AG09319 (cell line): Measurements from ENCODE around the gene IL1RAPL1.

ENCODE experiments used
- DNase-seq: peaks from one replicate; pipeline ENCODE4 v3.0.0-alpha.2; 2010; ENCODE audit warnings: low read depth; ENCODE audit errors: extremely low read depth
- TF ChIP-seq, protein P1 (sequence below): IDR thresholded peaks from 2 replicates; pipeline ENCODE4 v1.5.1; 2011; ENCODE audit warnings: low read depth, mild to moderate bottlenecking, inconsistent platforms, low read length, moderate library complexity

IL1RAPL1 gene

DNA sequence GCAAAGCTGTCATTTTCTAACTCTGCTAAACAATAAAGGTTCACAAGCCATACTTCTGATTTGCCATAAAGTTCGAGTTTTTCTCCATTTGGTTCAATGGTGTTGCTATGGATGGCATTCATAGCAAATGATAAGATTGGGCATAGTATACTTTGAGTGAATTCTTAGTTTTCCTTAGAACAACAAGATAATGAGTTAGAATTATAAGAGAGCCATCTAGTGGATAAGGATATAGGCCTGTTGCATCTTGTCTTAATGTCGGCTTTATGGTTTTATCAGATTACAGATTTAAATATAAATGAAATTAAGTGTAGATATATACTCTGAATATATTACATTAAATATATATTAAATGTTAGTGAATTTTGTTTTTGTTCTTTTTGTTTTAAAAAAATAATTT is 644.6 kb downstream of the IL1RAPL1 start:
- DNase-seq: no peak
- TF ChIP-seq, protein P1, sequence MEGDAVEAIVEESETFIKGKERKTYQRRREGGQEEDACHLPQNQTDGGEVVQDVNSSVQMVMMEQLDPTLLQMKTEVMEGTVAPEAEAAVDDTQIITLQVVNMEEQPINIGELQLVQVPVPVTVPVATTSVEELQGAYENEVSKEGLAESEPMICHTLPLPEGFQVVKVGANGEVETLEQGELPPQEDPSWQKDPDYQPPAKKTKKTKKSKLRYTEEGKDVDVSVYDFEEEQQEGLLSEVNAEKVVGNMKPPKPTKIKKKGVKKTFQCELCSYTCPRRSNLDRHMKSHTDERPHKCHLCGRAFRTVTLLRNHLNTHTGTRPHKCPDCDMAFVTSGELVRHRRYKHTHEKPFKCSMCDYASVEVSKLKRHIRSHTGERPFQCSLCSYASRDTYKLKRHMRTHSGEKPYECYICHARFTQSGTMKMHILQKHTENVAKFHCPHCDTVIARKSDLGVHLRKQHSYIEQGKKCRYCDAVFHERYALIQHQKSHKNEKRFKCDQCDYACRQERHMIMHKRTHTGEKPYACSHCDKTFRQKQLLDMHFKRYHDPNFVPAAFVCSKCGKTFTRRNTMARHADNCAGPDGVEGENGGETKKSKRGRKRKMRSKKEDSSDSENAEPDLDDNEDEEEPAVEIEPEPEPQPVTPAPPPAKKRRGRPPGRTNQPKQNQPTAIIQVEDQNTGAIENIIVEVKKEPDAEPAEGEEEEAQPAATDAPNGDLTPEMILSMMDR: peak; percentile 33

DNA sequence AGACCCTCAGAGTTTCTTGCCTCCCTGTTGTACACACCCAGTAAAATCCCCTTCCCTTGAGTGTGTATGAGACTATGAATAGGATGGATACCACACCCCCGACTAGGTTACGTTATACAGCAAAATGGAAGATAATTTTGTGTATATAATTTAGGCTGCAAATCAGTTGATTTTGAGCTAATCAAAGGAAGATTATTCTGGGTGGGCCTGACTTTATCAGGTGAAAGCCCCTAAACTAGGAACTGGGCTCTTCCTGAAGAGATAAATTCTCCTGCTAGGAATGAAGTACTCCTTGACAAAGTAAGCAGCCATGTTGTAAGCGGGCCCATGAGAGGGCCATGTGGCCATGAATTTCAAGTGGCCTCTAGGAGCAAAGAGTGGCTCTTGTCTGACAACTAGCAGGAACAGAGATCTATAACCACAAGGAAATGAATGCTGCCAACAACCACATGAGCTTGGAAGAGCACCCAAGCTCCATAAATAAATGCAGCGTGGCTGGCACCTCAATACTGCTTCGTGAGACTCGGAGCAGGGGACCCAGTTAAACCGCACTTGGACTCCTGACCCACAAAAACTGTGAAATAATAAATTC is 646.4 kb downstream of the IL1RAPL1 start:
- TF ChIP-seq, protein P1: no peak
- no peak for DNase-seq

DNA sequence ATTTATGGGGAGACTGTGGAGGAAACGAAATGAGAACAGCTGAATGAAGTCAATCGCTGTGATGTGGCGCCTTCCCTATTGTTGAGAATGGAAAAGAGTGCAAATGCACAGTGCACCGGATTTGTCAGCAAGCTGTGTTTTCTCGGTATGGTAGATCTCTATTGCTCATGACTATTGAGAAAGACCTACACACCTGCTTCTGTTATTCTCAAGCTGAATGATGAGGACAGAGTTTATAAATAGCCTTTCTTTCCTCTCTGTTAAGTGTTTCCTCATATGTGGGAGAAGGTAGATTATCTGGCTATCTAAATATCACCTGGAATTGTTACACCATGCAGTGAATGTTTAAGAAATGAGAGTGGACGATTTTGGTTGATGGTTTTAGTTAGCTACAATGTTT is 650.7 kb downstream of the IL1RAPL1 start:
- no peak for DNase-seq
- TF ChIP-seq, protein P1: no peak

DNA sequence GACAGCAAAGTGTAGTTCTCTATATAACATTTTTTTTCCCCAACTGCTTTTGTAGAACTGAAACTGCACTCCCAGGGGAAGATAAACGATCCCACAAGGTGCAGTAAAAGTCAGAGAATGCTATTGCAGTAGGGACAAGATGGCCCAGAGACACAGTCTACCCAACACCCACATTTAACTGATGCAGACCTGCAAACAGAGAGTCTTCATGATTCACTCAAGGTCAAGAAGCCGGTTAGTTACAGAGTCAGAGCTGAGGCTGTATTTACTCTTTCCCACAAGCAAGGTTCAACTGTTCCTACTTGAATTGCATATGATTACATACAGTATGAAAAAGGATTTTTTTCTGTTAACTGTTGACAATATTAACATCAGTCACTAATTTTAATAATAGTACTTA is 654.6 kb downstream of the IL1RAPL1 start:
- DNase-seq: no peak
- TF ChIP-seq, protein P1: no peak

DNA sequence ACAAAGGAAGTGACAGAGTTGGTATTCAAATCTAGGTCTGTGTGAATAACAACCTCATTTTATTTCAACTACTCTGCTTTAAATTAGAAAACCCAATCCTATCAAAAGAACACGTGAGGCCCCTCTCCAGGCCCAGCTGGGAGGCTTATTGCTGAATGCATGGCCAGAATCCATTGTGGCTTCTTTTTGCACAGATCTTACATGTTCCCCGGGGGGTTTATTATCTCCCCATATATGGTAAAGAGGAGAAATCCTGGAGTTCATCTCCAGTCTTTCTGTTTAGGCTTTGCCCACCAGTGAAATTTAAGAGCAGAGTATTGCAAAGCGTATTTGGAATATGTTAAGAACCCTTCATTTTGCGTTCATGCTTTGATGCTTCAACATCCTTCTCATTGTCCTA is 655.6 kb downstream of the IL1RAPL1 start:
- TF ChIP-seq, protein P1: no peak
- DNase-seq: no peak

DNA sequence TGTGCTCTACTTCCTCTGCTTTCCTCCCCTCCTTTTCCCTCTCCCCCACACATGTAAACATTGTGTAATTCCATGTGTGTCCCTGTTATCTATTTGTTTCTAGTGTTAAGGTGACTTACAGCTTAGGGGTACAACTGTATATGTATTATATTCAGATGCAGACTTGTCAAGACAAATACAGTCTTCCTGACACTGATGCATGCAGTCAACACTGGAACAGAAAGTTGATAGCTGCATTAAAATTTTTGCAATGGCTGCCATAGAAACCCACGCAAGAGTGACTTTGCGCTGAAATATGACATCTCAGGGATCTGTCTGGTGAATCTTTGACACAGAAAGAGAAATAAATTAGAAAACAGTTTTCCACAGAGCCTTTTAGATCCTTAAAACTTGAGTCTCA is 656.7 kb downstream of the IL1RAPL1 start:
- DNase-seq: no peak
- TF ChIP-seq, protein P1: no peak

DNA sequence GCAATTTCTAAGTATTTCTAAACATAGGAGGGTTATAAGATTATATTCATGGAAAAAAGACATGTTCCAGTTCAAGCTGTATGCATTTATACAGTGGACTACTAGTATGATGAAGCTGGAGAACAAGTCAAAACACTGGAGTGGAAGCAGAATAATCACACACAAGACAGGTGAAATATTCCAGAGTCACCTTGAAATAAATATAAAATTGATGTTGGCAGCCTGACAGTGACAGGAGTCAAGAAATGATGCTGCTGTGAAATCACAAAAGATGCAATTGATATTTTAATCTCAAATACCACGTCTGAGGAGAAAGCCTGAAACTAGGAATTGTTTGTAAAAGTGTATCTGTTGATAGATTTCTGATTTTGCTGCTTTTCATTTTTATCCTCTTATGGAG is 667.3 kb downstream of the IL1RAPL1 start:
- TF ChIP-seq, protein P1: no peak
- DNase-seq: no peak
